K562 (cell line): ENCODE results near the gene CGB3. TPM values are rescaled to one million over a fixed set of nuclear protein-coding genes. Genes with fewer than 3 reads are reported as not detected.

Experiments
- ATAC-seq: fragments of 200-7000 bp; cut with Tn5 transposase; 3 replicates; pipeline ENCODE4 v1.9.1; 2020; ENCODE audit warnings: moderate library complexity
- BruUV-seq: library from RNA; stranded (reverse); fragments of 400-500 nt; replicated peaks from 2 replicates; lab custom pipeline; 2021; lab: Mats Ljungman, UMichigan
- CTCF ChIA-PET: fragments of 300-600 bp; formaldehyde crosslinking; extraction: SDS; loops from one replicate; lab custom pipeline; 2021; ENCODE audit warnings: low intra/inter-chr PET ratio; lab: Yijun Ruan, JAX
- POLR2A ChIA-PET: fragments of 300-600, 350-650 bp; sonication (Branson Sonifier 250); formaldehyde crosslinking; extraction: SDS; loops from one replicate; lab custom pipeline; 2021; ENCODE audit warnings: antibody characterized with exemption, inconsistent platforms; lab: Yijun Ruan, JAX
- DNase-seq, 4 experiments: peaks; one replicate each; pipeline versions ENCODE4 v3.0.0 to v3.0.0-alpha.2; 2011 to 2018; ENCODE audit warnings: low spot score in 3 of 4, mixed read lengths in 3 of 4; ENCODE audit errors: extremely low read depth in 1 of 4
- FAIRE-seq: peaks from 2 replicates; lab custom pipeline; 2011; peaks lifted over from hg19 to GRCh38; lab: Jason Lieb, UNC
- H2AFZ ChIP-seq: 2 replicates; pipeline ENCODE4 v1.6.0; 2011; ENCODE audit warnings: low read depth, low read length, control low read depth, inconsistent platforms
- H3K27ac ChIP-seq: fragments of 200-600 bp; 3 replicates; pipeline ENCODE4 v1.8.0; 2011; ENCODE audit warnings: low read depth, mild to moderate bottlenecking, control low read depth, inconsistent platforms, low read length, moderate library complexity, mixed read lengths; ENCODE audit errors: extremely low read depth
- H3K27me3 ChIP-seq, 2 experiments: fragments of 300-600 bp in 1 of 2; 2 replicates in 1 of 2; 3 replicates in 1 of 2; pipeline versions ENCODE4 v1.6.0 to v1.8.0; 2011; ENCODE audit warnings: inconsistent platforms in 2 of 2, low read length in 2 of 2, mild to moderate bottlenecking in 1 of 2, mixed read lengths in 1 of 2, moderate library complexity in 1 of 2; ENCODE audit not compliant: control insufficient read depth in 2 of 2, insufficient read depth in 2 of 2
- H3K36me3 ChIP-seq: fragments of 300-600 bp; 3 replicates; pipeline ENCODE4 v1.8.0; 2011; ENCODE audit warnings: mild to moderate bottlenecking, low read length, inconsistent platforms; ENCODE audit not compliant: control insufficient read depth, insufficient read depth
- H3K4me1 ChIP-seq, 2 experiments: fragments of 200-600 bp in 1 of 2; replicated peaks in 1 of 2; 2 replicates in 1 of 2; 3 replicates in 1 of 2; pipeline versions ENCODE4 v1.5.1 to v1.8.0; 2011; ENCODE audit warnings: inconsistent platforms in 2 of 2, low read length in 2 of 2, mild to moderate bottlenecking in 1 of 2, mixed read lengths in 1 of 2, moderate library complexity in 1 of 2; ENCODE audit not compliant: control insufficient read depth in 2 of 2, insufficient read depth in 2 of 2
- H3K4me2 ChIP-seq: 2 replicates; pipeline ENCODE4 v1.6.1; 2011; ENCODE audit warnings: low read length, control low read depth, inconsistent platforms, mixed read lengths; ENCODE audit not compliant: insufficient read depth
- H3K4me3 ChIP-seq: fragments of 200-600 bp; sonication (generic), shearing (Covaris generic); 2 replicates; pipeline ENCODE4 v1.5.1; 2016; ENCODE audit warnings: control low read depth, inconsistent platforms
- H3K79me2 ChIP-seq: fragments of 200-600 bp; 3 replicates; pipeline ENCODE4 v1.8.0; 2011; ENCODE audit warnings: low read length, inconsistent platforms; ENCODE audit not compliant: control insufficient read depth, insufficient read depth
- H3K9ac ChIP-seq, 2 experiments: 2 replicates each; pipeline versions ENCODE4 v1.6.0 to v1.6.1; 2011; ENCODE audit warnings: low read depth in 2 of 2, low read length in 2 of 2, control low read depth in 1 of 2, inconsistent platforms in 1 of 2, mild to moderate bottlenecking in 1 of 2, mixed read lengths in 1 of 2; ENCODE audit not compliant: insufficient read depth in 1 of 2
- H3K9me1 ChIP-seq: one replicate; pipeline ENCODE4 v1.6.0; 2011; ENCODE audit warnings: inconsistent platforms, mild to moderate bottlenecking, low read length, moderate library complexity; ENCODE audit not compliant: control insufficient read depth, insufficient read depth
- H3K9me3 ChIP-seq: replicated peaks from 2 replicates; pipeline ENCODE4 v1.5.1; 2011; ENCODE audit warnings: low read depth, low read length, inconsistent platforms; ENCODE audit not compliant: control insufficient read depth, insufficient read depth
- H4K20me1 ChIP-seq: replicated peaks from 2 replicates; pipeline ENCODE4 v1.6.1; 2011; ENCODE audit warnings: low read length, inconsistent platforms, mixed read lengths; ENCODE audit not compliant: control insufficient read depth, insufficient read depth
- CBX5 ChIP-seq: IDR thresholded peaks from 2 replicates; pipeline ENCODE4 v1.6.1; 2014; ENCODE audit warnings: low read depth, borderline replicate concordance
- HBP1 ChIP-seq: fragments of 450-650 bp; formaldehyde crosslinking; IDR thresholded peaks from 2 replicates; pipeline ENCODE4 v1.4.0; 2022; ENCODE audit warnings: missing genetic modification characterization
- HDAC8 ChIP-seq: fragments of 450-650 bp; IDR thresholded peaks from 2 replicates; pipeline ENCODE4 v1.6.1; 2016; ENCODE audit warnings: mild to moderate bottlenecking, missing genetic modification characterization, moderate library complexity, missing compliant biosample characterization
- NR4A1 ChIP-seq, 2 experiments: fragments of 250-450 bp in 1 of 2; fragments of 450-650 bp in 1 of 2; sonication (Bioruptor Pico) in 1 of 2; IDR thresholded peaks; 2 replicates each; pipeline versions ENCODE4 v1.4.0 to v1.6.1; 2016 to 2020; ENCODE audit warnings: mild to moderate bottlenecking in 2 of 2, missing compliant biosample characterization in 1 of 2, missing genetic modification characterization in 1 of 2, moderate library complexity in 1 of 2
- POLR2G ChIP-seq: fragments of 200-400 bp; formaldehyde crosslinking; IDR thresholded peaks from 2 replicates; pipeline ENCODE4 v1.6.1; 2017; ENCODE audit warnings: low read depth, mild to moderate bottlenecking, antibody characterized with exemption, low read length, moderate library complexity
- PPARD ChIP-seq: fragments of 250-450 bp; sonication (Bioruptor Pico); IDR thresholded peaks from 2 replicates; pipeline ENCODE4 v1.8.0; 2022; ENCODE audit warnings: inconsistent platforms, mild to moderate bottlenecking, moderate library complexity
- RBFOX2 ChIP-seq: fragments of 200-400 bp; formaldehyde crosslinking; IDR thresholded peaks from 2 replicates; pipeline ENCODE4 v1.6.1; 2017; ENCODE audit warnings: low read depth, mild to moderate bottlenecking, low read length, moderate library complexity
- SFPQ ChIP-seq: fragments of 200-400 bp; formaldehyde crosslinking; IDR thresholded peaks from 2 replicates; pipeline ENCODE4 v1.6.1; 2017; ENCODE audit warnings: mild to moderate bottlenecking, low read depth, low read length, moderate library complexity
- ZNF785 ChIP-seq: fragments of 250-450 bp; sonication (Bioruptor Pico); IDR thresholded peaks from 2 replicates; pipeline ENCODE4 v1.4.0; 2020; ENCODE audit warnings: mild to moderate bottlenecking
- WGBS: fragments of 100-300 bp; shearing (Covaris generic); methylation state at CpG from one replicate; pipeline ENCODE4 v1.1.6; 2016; ENCODE audit warnings: low coverage, mixed read lengths; ENCODE audit not compliant: insufficient coverage; ENCODE audit errors: missing lambda C conversion rate; 5-methylcytosine and 5-hydroxymethylcytosine counted together
- in situ Hi-C: fragments of 300-500 bp; cut with MboI; formaldehyde crosslinking; loops from 4 replicates; pipeline ENCODE4 v1.15.0; 2018; ENCODE audit warnings: inconsistent platforms, mixed read lengths
- intact Hi-C: fragments of 100-400 bp; cut with micrococcal nuclease; formaldehyde crosslinking; loops from 2 replicates; pipeline ENCODE4 v1.14.2; 2022
- polyA plus RNA-seq, 8 experiments: library from polyadenylated mRNA; depleted of rRNA in 4 of 8; stranded (reverse) in 5 of 8; unstranded in 3 of 8; fragments of >200 nt; fragmentation: Nextera tagmentation in 2 of 8; fragmentation: Illumina TruSeq in 1 of 8; extraction: Ambion mirVana in 2 of 8; extraction: Trizol in 1 of 8; gene quantifications; 2 replicates each; pipeline versions ENCODE4 v1.2.1 to v1.2.3, GENCODE V29; 2011 to 2014; ENCODE audit warnings: inconsistent platforms in 1 of 8, missing spikeins in 1 of 8
- total RNA-seq, 7 experiments: library from RNA; depleted of rRNA in 6 of 7; stranded (reverse); fragments of >200 nt in 6 of 7; fragmentation: Illumina TruSeq in 2 of 7; extraction: Trizol in 2 of 7; gene quantifications; 2 replicates each; pipeline versions ENCODE4 v1.2.1 to v1.2.3, GENCODE V29; 2011 to 2021; ENCODE audit warnings: low replicate concordance in 1 of 7
- TF ChIP-seq, protein P1 (sequence below): sonication (generic); IDR thresholded peaks from 2 replicates; pipeline ENCODE4 v1.6.1; 2016

The CGB3 gene
- total and polyA plus RNA-seq, 9 of the 15 experiments (the other 6 are each of a cell fraction or from before 2014, with no cell fraction given): not detected

GRCh38 chr19:49006905-49007304 lies 17.2 kb downstream of the CGB3 start:
- H3K4me2 ChIP-seq: no peak overlapping the region
- H3K36me3 ChIP-seq: peaks cover 85% of the 10 kb centered on the region
- WGBS: 98% methylated on average over 21 of the region's 22 CpGs
- no peak for ATAC-seq
- H3K9me3 ChIP-seq: no peaks in the 10 kb centered on the region
- no peak for TF ChIP-seq PPARD
- TF ChIP-seq SFPQ: no peak
- no peak for TF ChIP-seq HBP1 (CRISPR knock-in tag)
- no peak for TF ChIP-seq HDAC8
- peak; percentile 29; the same call in 1 of the 2 replicates for TF ChIP-seq POLR2G
- TF ChIP-seq, protein P1, sequence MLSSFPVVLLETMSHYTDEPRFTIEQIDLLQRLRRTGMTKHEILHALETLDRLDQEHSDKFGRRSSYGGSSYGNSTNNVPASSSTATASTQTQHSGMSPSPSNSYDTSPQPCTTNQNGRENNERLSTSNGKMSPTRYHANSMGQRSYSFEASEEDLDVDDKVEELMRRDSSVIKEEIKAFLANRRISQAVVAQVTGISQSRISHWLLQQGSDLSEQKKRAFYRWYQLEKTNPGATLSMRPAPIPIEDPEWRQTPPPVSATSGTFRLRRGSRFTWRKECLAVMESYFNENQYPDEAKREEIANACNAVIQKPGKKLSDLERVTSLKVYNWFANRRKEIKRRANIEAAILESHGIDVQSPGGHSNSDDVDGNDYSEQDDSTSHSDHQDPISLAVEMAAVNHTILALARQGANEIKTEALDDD: no peak
- no peak for TF ChIP-seq CBX5
- TF ChIP-seq RBFOX2: peak; percentile 45
- TF ChIP-seq ZNF785 (CRISPR knock-in tag): no peak
- no peak for TF ChIP-seq NR4A1 (CRISPR knock-in tag; IDR thresholded peaks at IDR 0.05)
- TF ChIP-seq NR4A1 (tag; IDR thresholded peaks at IDR 0.05): no peak
- no peak overlapping the region for H3K27ac ChIP-seq
- peaks cover 0 to 6% of the 10 kb centered on the region in 2 experiments; a peak in 1 of 5 replicates for H3K4me1 ChIP-seq
- FAIRE-seq: no peak
- H3K9ac ChIP-seq: no peak overlapping the region
- H3K79me2 ChIP-seq: no peaks in the 10 kb centered on the region
- BruUV-seq: no TSS peak
- H3K9me1 ChIP-seq: peaks cover 4% of the 10 kb centered on the region
- intact Hi-C loops (no loop called here), in situ Hi-C loops (no loop called here)
- H4K20me1 ChIP-seq: no peaks in the 10 kb centered on the region
- H3K4me3 ChIP-seq: no peak overlapping the region
- H3K27me3 ChIP-seq: no peaks in the 10 kb centered on the region
- ChIA-PET POLR2A (interaction anchor here (1.3 kb wide), 2 partner anchors 9 to 13 kb away, joined by 4 to 5 read pairs; partner anchors contain the start of genes GYS1 and RUVBL2), CTCF (no interaction called here)
- DNase-seq: no peak
- no peak overlapping the region for H2AFZ ChIP-seq
